ENCODE measurements around the gene KLF3.

DNA sequence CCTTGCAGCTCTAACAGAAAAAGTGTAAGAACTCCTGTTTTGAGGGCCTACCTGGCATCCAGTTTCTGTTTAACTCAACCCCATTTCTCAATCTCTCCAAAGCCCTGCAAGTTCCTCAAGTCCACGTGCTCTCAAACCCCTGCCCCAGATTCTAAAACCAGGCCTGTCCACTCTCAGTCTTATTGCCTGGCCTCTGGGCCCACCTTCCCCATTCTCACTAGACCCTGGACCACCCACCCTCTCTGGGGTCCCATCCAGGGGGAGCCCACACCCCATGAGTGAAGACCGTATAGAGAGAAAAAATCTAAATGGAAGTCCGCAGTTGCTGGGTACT lies 60.4 kb downstream of the KLF3 start:
- TF ChIP-seq GATA2 (IDR thresholded peaks at IDR 0.05; ENCODE audit: low read depth, low read length) (no peak), GATA3 (IDR thresholded peaks at IDR 0.05; ENCODE audit: low read depth, low read length) (no peak)

Measured in SH-SY5Y (cell line).